ENCODE data around the gene CCDC92. TPM values are rescaled to one million over a fixed set of nuclear protein-coding genes. Genes with fewer than 3 reads are reported as not detected.

CCDC92 gene
- total and polyA plus RNA-seq, 2 of the 8 experiments (the other 6 are each of a cell fraction or from before 2014, with no cell fraction given) = 0.43 to 0.51 TPM

DNA sequence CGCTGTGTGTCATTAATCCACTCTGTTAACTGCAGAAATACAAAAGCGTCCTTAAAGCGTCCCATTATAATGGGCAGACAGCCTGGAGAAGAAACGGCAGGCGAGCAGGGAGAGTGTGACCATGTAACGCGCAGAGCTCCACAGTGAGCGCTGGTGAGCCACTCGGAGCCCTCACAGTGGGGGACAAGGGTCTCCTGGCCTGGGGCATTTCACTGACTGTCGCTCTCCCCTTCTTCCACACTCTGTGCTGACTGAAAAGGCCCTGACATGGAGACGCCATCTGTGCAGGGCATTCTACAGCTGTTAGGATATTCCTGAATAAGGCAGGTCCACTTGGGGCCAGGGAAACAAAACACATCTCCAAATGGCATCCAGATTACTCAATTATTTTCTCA is 24.2 kb downstream of the CCDC92 start:
- Histone ChIP-seq H3K4ac (replicated peaks; ENCODE audit: insufficient read length, low read depth, low read length) (no peak overlapping the region), H3K79me1 (ENCODE audit: low read depth, low read length) (no peaks in the 10 kb centered on the region), H3K27ac (ENCODE audit: low read depth, low read length) (no peak overlapping the region), H4K91ac (replicated peaks; ENCODE audit: insufficient read length, low read length) (no peak overlapping the region), H4K5ac (ENCODE audit: insufficient read length, low read depth, low read length) (no peak overlapping the region), H3K4me3 (ENCODE audit: extremely low read depth in 1 of 4, insufficient read depth in 2 of 4, low read depth in 3 of 4, low read length in 4 of 4) (no peak overlapping the region), H3K14ac (ENCODE audit: insufficient read length) (no peak overlapping the region), H2BK20ac (ENCODE audit: low read length) (no peak overlapping the region), H3K9ac (replicated peaks in 1 of 4; ENCODE audit: extremely low read depth in 1 of 4, low read depth in 3 of 4, low read length in 3 of 4) (no peak overlapping the region), H3K23me2 (ENCODE audit: low read depth, low read length) (no peaks in the 10 kb centered on the region), H3K56ac (replicated peaks; ENCODE audit: insufficient read length, low read depth, low read length) (no peak overlapping the region), H2BK120ac (replicated peaks; ENCODE audit: low read depth, low read length) (no peak overlapping the region), H2AFZ (ENCODE audit: low read length) (no peak overlapping the region), H4K20me1 (replicated peaks in 1 of 2; ENCODE audit: control insufficient read depth in 1 of 2, insufficient read depth in 2 of 2, low read length in 2 of 2) (no peaks in the 10 kb centered on the region), H3K9me3 (ENCODE audit: insufficient read depth in 2 of 2, low read depth in 1 of 2, low read length in 1 of 2) (no peaks in the 10 kb centered on the region; a peak in 1 of 4 replicates), H3K18ac (ENCODE audit: extremely low read depth, low read length) (no peak overlapping the region), H3K4me2 (ENCODE audit: insufficient read depth in 1 of 2, low read depth in 2 of 2, low read length in 2 of 2) (no peak overlapping the region), H3K27me3 (replicated peaks in 1 of 4; ENCODE audit: control insufficient read depth in 3 of 4, extremely low read depth in 1 of 4, insufficient read depth in 3 of 4, low read length in 3 of 4) (peaks cover 0 to 11% (median 3%) of the 10 kb centered on the region in 4 experiments; a peak in 4 of 7 replicates), H3K23ac (ENCODE audit: insufficient read length) (no peak overlapping the region), H3K79me2 (ENCODE audit: control insufficient read depth in 1 of 2, insufficient read depth in 2 of 2, low read length in 2 of 2) (no peaks in the 10 kb centered on the region), H2BK5ac (ENCODE audit: low read depth, low read length) (no peak overlapping the region), H4K8ac (ENCODE audit: extremely low read depth, insufficient read depth, low read length) (no peak overlapping the region), H2BK12ac (ENCODE audit: low read depth, low read length) (no peak overlapping the region), H2BK15ac (ENCODE audit: low read length) (no peak overlapping the region), H2AK5ac (ENCODE audit: low read depth, low read length) (no peak overlapping the region), H3K4me1 (replicated peaks in 1 of 4; ENCODE audit: control insufficient read depth in 3 of 4, insufficient read depth in 4 of 4, low read length in 3 of 4) (no peaks in the 10 kb centered on the region), H3K36me3 (ENCODE audit: control insufficient read depth in 2 of 4, insufficient read depth in 4 of 4, low read length in 3 of 4) (no peaks in the 10 kb centered on the region)
- FAIRE-seq = no peak
- ChIA-PET CTCF (ENCODE audit: partially characterized antibody) (interaction anchor here (0.9 to 2.3 kb wide), 4 partner anchors 10 to 54 kb away, joined by 3 to 6 read pairs (median 4); no protein-coding TSS in a partner anchor), POLR2A (ENCODE audit: partially characterized antibody) (no interaction called here)
- 84% methylated on average over 11 of the region's 11 CpGs; no CpG with 5 or more reads in 1 of the 2 experiments for WGBS, 2 experiments (ENCODE audit: extremely low coverage in 1 of 2, insufficient coverage in 1 of 2, insufficient read length in 1 of 2, insufficient replicate concordance in 2 of 2, low coverage in 1 of 2, low lambda C conversion rate in 2 of 2, missing lambda C conversion rate in 1 of 2)
- no peak for DNase-seq (ENCODE audit: low read depth in 1 of 2, low spot score in 2 of 2)
